Measurements from ENCODE around the gene SHB. TPM values are rescaled to one million over a fixed set of nuclear protein-coding genes. Genes with fewer than 3 reads are reported as not detected.

Gene SHB
- total RNA-seq, 2 experiments from 2014 or later, result 1.1 to 1.2 TPM

DNA sequence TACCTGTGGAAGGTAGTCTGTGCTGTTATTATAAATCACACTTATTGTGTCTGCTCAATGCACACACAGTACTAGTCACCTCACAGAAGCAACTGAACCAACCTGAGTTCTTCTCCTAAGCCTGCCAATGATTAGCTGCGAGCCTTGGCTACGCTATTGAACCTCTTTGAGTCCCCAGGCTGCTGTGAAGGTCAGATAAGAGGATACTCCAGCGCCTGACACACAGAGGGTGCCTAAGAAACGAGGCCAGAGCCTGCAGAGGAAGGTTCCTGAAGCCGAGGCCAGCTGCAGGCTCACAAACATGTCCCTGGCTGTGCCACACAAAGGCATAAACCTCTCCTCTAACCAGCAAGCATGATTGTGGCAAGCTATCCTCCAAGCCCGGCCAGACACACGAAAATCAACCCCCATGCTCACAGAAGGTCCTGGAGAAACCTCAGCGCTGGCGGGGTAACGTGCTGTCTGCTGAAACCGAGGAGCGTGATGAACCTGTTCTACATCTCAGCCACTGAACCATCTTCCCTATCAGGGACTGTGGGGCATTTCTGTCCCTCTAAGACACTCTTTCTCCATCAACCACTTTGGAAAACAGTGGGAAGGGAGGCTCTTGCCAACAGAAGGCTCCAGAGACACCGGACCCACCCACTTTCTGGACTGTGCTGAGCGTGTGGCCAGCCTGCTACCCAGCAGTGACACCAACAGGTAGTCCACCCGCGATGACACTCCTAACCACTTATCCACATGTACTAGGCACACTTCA lies 111.9 kb downstream of the SHB start:
- intact Hi-C loops (cut with DNase I, micrococcal nuclease), result no loop called here
- Mint-ChIP-seq H3K36me3 (ENCODE audit: low read depth) (no peaks in the 10 kb centered on the region), H3K9me3 (no peaks in the 10 kb centered on the region), H3K4me3 (no peak overlapping the region), H3K4me1 (ENCODE audit: low read depth) (no peaks in the 10 kb centered on the region), H3K27me3 (no peaks in the 10 kb centered on the region), H3K27ac (no peak overlapping the region)
- Histone ChIP-seq H3K4me3 (ENCODE audit: low read length) (no peak overlapping the region), H3K9me3 (ENCODE audit: control insufficient read depth in 1 of 2, insufficient read depth in 1 of 2, low read length in 2 of 2) (no peaks in the 10 kb centered on the region), H3K27ac (ENCODE audit: low read depth in 1 of 2, low read length in 2 of 2) (no peak overlapping the region), H3K27me3 (ENCODE audit: control insufficient read depth in 1 of 2, insufficient read depth in 2 of 2, low read length in 2 of 2) (no peaks in the 10 kb centered on the region), H3K4me1 (ENCODE audit: insufficient read depth, low read length) (no peaks in the 10 kb centered on the region), H3K36me3 (ENCODE audit: insufficient read depth, low read length) (no peaks in the 10 kb centered on the region)
- TF ChIP-seq, protein P1, sequence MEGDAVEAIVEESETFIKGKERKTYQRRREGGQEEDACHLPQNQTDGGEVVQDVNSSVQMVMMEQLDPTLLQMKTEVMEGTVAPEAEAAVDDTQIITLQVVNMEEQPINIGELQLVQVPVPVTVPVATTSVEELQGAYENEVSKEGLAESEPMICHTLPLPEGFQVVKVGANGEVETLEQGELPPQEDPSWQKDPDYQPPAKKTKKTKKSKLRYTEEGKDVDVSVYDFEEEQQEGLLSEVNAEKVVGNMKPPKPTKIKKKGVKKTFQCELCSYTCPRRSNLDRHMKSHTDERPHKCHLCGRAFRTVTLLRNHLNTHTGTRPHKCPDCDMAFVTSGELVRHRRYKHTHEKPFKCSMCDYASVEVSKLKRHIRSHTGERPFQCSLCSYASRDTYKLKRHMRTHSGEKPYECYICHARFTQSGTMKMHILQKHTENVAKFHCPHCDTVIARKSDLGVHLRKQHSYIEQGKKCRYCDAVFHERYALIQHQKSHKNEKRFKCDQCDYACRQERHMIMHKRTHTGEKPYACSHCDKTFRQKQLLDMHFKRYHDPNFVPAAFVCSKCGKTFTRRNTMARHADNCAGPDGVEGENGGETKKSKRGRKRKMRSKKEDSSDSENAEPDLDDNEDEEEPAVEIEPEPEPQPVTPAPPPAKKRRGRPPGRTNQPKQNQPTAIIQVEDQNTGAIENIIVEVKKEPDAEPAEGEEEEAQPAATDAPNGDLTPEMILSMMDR (IDR thresholded peaks at IDR 0.05), result no peak
- DNase-seq (no peak), ATAC-seq (ENCODE audit: poor library complexity) (no peak)
- POLR2A ChIA-PET, result no interaction called here
- CTCF ChIA-PET, result no interaction called here

DNA sequence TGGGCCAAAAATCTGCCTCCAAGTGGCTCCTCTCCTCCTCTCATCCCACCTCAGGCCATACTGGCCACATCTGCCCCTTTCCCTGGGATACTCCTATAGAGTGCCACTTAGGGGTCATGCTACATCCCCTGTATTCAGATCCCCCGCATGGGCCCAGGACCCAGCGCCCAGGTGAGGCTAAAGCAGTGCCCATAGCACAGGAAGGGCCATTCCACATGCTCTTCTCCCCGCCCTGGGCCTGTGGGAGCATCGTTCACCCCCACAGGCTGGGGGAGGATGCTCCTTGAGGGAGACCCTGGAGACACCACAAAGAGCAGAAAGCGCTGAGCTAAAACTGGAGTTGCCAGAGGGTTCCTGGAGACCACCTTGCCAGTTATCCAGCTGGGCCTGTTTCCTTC lies 112.6 kb downstream of the SHB start:
- H3K4me3 ChIP-seq (ENCODE audit: low read length), result no peak overlapping the region
- no peaks in the 10 kb centered on the region for H3K36me3 ChIP-seq (ENCODE audit: insufficient read depth, low read length)
- H3K4me3 Mint-ChIP-seq, result no peak overlapping the region
- no peak for DNase-seq
- no peak overlapping the region for H3K27ac Mint-ChIP-seq
- TF ChIP-seq, protein P1 (IDR thresholded peaks at IDR 0.05), result no peak
- H3K27me3 Mint-ChIP-seq, result no peaks in the 10 kb centered on the region
- intact Hi-C loops (cut with DNase I, micrococcal nuclease), result no loop called here
- no peak for ATAC-seq (ENCODE audit: poor library complexity)
- no peaks in the 10 kb centered on the region for H3K36me3 Mint-ChIP-seq (ENCODE audit: low read depth)
- POLR2A ChIA-PET, result no interaction called here
- H3K9me3 ChIP-seq (ENCODE audit: control insufficient read depth in 1 of 2, insufficient read depth in 1 of 2, low read length in 2 of 2), result no peaks in the 10 kb centered on the region
- H3K4me1 ChIP-seq (ENCODE audit: insufficient read depth, low read length), result no peaks in the 10 kb centered on the region
- H3K27me3 ChIP-seq (ENCODE audit: control insufficient read depth in 1 of 2, insufficient read depth in 2 of 2, low read length in 2 of 2), result no peaks in the 10 kb centered on the region
- H3K27ac ChIP-seq (ENCODE audit: low read depth in 1 of 2, low read length in 2 of 2), result no peak overlapping the region
- CTCF ChIA-PET, result no interaction called here
- no peaks in the 10 kb centered on the region for H3K9me3 Mint-ChIP-seq
- H3K4me1 Mint-ChIP-seq (ENCODE audit: low read depth), result no peaks in the 10 kb centered on the region

DNA sequence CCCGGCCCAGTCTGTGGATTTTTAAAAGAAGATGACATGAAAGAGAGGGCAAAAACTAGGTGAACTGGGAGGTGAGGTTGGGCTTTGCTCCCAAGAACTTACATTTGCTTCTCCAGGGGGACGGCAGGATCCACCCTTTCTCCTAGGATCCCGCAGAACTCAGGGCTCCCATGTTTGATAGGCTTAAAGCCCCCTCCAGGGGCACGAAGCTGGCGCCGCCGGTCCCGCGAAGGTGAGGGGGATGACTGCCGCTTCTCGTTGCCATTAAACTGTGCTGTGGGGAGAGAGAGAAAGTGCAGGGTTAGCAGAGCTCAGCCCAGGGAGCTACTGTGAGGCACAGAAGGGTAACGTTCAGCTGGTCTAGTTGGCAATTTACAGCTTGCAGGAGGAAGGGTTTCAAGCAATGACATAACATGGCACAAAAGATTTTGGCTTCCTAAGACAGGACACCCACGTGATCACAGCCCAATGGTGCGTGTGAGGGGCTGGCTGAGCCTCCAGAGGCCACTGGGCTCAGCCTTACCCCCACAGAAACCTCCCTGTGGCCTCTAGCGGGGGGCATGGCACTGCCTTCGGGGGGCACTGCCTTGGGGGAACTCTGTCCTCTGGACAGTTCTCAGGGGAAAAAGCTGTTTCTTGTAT lies 113.1 kb downstream of the SHB start:
- Histone ChIP-seq H3K36me3 (ENCODE audit: insufficient read depth, low read length) (no peaks in the 10 kb centered on the region), H3K4me3 (ENCODE audit: low read length) (no peak overlapping the region), H3K27ac (ENCODE audit: low read depth in 1 of 2, low read length in 2 of 2) (no peak overlapping the region), H3K4me1 (ENCODE audit: insufficient read depth, low read length) (no peaks in the 10 kb centered on the region), H3K9me3 (ENCODE audit: control insufficient read depth in 1 of 2, insufficient read depth in 1 of 2, low read length in 2 of 2) (no peaks in the 10 kb centered on the region), H3K27me3 (ENCODE audit: control insufficient read depth in 1 of 2, insufficient read depth in 2 of 2, low read length in 2 of 2) (no peaks in the 10 kb centered on the region)
- intact Hi-C loops (cut with DNase I, micrococcal nuclease), result no loop called here
- Mint-ChIP-seq H3K27ac (no peak overlapping the region), H3K36me3 (ENCODE audit: low read depth) (no peaks in the 10 kb centered on the region), H3K4me3 (no peak overlapping the region), H3K27me3 (no peaks in the 10 kb centered on the region), H3K4me1 (ENCODE audit: low read depth) (no peaks in the 10 kb centered on the region), H3K9me3 (no peaks in the 10 kb centered on the region)
- ChIA-PET POLR2A (no interaction called here), CTCF (no interaction called here)
- ATAC-seq (ENCODE audit: poor library complexity) (no peak), DNase-seq (no peak)
- TF ChIP-seq, protein P1 (IDR thresholded peaks at IDR 0.05), result no peak
